ENCODE results near the gene YPEL5. TPM values are rescaled to one million over a fixed set of nuclear protein-coding genes. Genes with fewer than 3 reads are reported as not detected.
"Not testable (repeated sequence)": the region's sequence is repeated elsewhere in the genome, so short reads cannot be mapped to it uniquely, and the experiment has no call there.

YPEL5 gene
- polyA plus RNA-seq, 3 donors: 99.4 to 142 (median 122) TPM

DNA sequence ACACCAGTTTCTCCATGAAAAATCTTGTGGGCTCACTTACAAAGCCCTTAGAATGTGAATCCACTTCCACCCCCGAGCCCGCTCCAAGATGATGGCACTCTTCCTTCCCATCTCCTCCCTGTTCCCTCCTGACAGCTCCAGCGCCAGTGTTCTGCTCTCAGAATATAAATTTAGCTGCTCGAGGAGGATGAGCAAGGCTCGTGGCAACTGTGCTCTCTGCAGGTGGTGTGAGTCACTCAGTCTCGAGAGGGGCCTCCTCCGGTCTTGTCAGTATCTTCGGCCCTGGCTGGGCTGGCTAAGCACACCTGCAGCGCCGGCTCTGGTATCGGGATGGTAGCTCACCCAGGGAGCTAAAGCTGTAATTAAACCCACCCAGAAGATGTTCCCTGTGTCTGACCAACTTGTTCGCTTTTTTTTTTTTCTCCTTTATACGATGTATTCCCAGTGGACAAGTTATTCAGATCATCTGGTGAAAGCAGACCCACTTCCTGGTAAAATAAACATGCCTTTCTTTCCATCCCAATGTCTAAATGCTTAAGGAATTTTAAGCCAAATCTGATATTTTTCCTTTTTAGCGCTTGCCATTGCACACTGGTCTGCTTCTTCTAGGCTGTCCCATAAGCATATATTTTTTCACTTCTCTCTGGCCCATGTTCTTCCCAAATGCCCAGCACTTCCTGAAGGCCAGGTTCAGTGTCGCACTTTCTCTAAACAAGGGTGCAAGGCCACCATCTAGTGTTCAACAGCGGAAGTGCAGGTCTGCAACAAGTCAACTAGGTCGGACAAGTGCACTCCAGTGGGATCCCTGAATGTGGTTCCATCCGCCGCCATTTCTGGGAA, 31.4 kb upstream of the YPEL5 start:
- peak; percentile 57 to 79 (median 69) for DNase-seq (ENCODE audit: extremely low read depth in 1 of 11, low read depth in 9 of 11, low spot score in 4 of 11)

DNA sequence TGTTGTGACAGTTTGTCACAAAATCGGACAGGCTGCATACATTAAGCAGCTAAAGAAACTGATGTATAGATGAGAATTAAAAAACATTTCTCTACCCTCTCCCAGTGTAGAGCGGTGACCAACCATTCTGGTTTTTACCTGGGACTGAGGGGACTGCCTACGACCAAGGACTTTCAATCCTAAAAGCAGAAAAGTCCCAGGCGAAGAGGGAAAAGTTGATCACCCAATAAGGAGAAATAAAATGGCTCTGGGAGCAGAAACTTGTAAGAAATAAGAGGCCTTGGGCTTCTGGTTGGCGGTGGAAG, 30.9 kb upstream of the YPEL5 start:
- DNase-seq (ENCODE audit: extremely low read depth in 1 of 11, low read depth in 9 of 11, low spot score in 4 of 11): no peak

DNA sequence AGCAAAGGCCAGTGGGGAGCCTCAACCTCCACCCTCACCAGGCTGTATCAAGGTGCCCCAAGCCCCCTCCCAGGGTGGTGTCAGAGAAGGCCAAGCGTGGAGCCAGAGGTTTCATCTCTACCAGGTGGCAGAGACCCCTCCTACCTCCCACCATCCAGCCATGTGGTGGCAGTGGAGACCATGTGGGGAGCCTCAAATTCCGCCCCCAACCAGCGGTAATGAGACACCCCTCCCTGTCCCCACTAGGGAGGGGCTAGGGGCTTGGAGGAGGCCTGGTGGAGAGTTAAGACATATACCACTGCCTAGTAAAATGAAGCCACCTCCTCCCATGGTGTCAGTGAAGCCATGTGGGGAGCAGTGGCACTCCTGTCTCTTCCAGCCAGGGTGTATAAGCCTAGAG, 24.4 kb upstream of the YPEL5 start:
- no peak for DNase-seq (ENCODE audit: extremely low read depth in 1 of 11, low read depth in 9 of 11, low spot score in 4 of 11)

DNA sequence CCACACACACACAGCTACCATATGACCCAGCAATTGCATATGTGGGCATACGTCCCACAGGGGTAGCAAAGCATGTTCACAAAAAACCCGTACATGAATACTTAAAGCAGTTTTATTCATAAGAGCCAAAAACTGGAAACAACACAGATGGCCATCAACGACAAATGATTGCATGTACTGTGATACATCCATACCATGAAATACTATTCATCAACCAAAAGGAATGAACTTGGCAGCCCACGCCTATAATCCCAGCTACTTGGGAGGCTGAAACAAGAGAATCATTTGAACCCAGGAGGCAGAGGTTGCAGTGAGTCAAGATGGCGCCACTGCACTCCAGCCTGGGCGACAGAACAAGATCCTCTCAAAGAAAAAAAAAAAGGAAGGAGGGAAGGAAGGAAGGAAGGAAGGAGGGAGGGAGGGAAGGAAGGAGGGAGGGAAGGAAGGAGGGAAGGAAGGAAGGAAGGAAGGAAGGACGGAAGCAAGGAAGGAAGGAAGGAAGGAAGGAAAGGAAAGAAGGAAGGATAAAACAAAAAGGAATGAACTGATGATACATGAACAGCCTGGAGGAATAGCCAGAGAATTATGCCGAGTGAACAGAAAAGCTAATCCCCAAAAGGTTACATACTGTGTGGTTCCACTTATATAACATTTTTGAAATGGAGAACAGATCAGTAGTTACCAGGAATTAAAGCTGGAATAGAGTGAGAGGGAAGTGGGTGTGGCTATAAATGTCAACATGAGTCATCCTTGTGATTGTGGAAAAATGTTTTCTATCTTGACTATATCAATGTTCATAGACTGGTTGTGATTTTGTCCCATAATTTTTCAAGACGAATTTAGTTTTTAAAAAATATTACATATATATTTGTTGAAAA, 19.6 kb upstream of the YPEL5 start:
- no peak for DNase-seq (ENCODE audit: extremely low read depth in 1 of 11, low read depth in 9 of 11, low spot score in 4 of 11)

DNA sequence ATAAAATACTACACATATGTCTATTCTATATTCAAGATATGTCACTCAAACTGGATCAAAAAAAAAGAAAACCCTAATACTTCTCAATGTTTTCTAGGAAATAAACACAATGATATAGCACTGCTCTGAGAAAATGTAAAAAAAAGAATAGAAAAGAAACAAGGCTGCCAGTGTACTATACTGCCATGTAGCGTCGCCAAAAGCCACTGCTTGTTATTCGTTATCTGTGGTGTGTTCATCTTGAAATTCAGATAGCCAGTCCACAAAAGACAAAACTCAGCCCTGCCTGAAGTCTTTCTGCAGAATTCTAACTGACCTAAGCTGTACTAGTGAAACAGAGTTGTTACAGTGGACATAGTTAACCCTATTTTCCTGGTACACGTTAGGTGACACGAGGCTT, 12.2 kb upstream of the YPEL5 start:
- no peak for DNase-seq (ENCODE audit: extremely low read depth in 1 of 11, low read depth in 9 of 11, low spot score in 4 of 11)

DNA sequence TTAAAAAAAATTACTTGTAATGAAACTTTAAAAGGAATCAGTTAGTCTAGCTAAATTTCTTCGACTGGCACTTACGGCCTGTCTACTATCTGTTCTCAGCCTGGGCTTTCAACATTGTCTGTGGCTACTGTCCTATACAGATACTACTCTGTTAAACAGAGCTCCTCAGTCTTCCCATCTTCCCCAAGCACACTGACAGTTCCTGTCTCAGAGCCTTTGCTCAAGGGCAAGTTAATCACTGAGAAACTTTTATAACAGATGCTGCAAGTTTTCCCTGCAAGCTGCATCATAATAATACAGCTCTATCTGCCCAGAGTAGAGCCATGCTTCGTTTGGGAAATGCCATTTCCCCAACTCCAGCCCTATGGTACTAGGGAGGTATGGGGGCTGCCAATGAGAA, 11.3 kb upstream of the YPEL5 start:
- no peak for DNase-seq (ENCODE audit: extremely low read depth in 1 of 11, low read depth in 9 of 11, low spot score in 4 of 11)

DNA sequence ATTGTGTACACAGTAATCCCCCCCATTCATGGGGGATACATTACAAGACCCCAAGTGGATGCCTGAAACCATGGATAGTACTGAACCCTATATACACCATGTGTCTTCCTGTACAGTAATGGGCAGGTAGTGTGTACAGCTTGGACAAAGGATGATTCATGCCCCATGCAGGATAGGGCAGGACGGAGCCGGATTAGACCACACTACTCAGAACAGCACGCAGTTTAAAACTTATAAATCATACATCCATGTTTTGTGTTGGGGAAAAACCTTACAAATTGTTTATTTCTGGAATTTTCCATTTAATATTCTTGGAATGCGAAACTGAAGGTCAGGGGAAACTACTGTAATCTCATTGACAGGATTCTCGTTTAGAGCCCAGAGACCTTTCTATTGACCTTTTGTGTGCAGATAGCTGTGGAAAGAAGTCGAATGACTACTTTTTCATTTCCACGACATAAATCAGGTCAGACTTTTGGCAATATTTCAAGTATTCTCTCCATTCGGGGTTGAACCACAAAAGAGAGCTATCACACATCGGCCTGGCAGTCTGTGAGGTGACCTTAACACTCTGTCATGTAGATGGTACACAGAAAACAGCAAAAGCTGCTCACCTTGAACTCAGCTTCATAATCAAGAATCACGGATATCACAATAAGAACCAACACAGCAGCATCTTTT, 9.9 kb upstream of the YPEL5 start:
- no peak for DNase-seq (ENCODE audit: extremely low read depth in 1 of 11, low read depth in 9 of 11, low spot score in 4 of 11)

DNA sequence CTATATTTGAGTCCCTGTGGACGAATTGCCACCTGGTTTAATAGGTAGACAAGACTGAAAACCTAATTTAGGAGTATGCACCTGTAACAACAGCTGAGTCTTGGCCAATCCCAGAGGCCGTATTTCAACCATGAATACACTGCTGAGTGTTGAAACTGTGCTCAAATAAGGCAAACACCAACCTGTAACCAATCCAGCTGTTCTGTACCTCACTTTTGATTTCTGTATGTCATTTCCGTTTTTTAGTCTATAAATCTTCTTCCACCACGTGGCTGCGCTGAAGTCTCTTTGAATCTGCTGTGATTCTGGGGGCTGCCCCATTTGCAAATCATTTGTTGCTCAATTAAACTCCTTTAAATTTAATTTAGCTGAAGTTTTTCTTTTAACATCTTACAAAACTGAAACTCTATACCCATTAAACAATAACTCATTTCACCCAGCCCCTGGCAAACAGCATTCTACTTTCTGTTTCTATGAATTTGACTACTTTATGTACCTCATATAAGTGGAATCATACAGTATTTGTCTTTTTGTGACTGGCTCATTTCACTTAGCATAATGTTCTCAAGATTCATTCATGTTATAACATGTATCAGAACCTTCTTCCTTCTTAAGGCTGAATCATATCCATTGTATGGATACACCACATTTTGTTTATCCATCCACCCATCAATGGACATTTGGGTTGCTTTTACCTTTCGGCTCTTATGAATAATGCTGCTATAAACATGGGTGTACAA, 7.5 kb upstream of the YPEL5 start:
- DNase-seq (ENCODE audit: extremely low read depth in 1 of 11, low read depth in 9 of 11, low spot score in 4 of 11): no peak

DNA sequence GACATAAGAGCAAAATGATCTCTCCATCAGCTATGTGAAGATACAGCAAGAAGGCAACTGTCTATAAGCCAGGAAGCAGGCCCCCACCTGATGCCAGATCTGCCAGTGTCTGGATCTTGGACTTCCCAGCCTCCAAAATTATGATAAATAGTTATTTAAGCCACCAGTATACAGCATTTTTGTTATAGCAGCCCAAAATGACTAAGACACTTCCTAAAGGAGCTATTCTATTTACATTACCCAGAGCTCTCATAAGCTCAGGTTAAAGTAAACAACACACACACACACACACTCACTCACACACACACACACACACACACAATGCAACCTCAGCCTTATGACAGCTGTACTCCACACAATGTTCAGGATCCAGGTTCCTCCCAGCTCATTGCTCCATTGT, 5.7 kb upstream of the YPEL5 start:
- no peak for DNase-seq (ENCODE audit: extremely low read depth in 1 of 11, low read depth in 9 of 11, low spot score in 4 of 11)

DNA sequence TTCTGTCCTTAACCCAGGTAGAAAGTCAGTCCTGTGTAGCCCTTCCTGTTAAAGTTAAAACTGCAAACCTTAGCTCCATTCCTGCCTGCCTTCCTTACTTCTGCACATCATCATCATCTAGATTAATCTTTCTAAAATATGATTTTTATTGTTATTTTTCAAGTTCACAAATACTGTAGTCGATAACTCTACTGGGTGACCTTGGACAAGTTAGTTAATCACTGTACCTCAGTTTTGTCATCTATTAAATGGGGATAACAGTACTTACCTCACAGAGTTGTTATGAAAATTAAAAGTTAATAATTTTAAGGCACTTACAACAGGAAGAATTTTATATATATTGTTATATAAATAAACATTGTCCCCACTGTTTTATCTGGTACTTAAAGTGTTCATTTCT, 2.5 kb upstream of the YPEL5 start:
- no peak for DNase-seq (ENCODE audit: extremely low read depth in 1 of 11, low read depth in 9 of 11, low spot score in 4 of 11)

DNA sequence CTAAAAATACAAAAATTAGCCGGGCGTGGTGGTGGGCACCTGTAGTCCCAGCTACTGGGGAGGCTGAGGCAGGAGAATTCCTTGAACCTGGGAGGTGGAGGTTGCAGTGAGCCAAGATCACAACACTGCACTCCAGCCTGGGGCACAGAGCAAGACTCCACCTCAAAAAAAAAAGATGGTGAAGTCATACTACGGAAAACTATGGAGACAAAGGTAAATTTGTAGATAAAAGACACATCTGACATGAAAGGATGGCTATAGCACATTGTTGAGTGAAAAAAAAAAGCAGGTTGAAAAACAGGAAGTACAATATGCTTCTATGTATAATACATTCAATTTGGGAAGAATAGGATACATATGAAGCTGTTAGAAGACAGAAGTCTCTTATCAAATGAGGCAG, 1.9 kb upstream of the YPEL5 start:
- not testable (repeated sequence) for DNase-seq (ENCODE audit: extremely low read depth in 1 of 11, low read depth in 9 of 11, low spot score in 4 of 11)

DNA sequence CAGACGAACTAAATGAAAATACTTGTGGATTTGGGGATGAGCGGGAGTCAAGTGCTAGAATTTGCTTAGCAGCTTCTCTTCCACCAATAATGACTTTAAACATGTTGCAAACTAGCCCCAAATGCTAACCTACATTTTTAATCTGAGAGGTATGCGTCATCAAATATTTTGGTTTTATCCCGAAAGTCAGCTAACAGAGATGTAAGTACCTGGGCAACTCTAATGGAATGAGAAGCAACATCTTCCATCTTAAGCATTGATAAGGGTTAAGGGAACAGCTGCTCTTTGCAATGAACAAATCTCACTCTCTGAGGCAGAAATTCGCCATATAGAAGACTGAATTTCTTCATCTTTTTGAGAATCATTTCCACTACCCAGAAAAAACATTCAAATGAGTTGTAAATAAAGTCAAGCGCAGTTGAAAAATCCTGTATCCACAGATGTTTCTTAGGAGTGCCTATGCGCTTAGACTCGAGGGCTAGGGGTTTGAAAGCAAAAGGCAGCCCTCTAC, 926 bp upstream of the YPEL5 start:
- DNase-seq (ENCODE audit: extremely low read depth in 1 of 11, low read depth in 9 of 11, low spot score in 4 of 11): no peak

DNA sequence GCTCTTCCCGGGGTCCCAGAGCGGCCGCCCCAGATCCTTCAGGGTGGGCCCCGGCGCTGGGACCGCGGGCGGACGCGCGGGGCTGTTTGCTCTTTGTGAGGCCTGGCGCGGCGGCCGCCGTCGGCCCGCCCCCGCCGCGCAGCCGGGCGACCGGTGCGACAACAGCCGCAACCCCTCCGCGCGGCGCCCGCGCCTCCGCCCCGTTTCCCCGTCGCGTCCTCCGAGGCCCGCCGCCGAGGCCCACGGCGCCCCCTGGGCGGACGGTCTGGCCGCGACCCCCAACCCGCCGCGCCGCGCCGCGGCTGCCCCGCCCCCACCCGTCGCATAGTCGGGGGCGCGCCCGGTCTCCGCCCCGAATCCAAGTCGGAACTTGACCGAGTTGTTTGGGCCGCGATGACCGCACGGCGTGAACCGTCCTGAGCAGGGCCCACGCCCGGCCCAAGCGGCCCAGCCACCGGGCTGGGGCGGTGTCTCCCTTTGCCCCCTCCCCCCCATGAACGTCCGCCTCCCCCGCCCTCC, 448 bp downstream of the YPEL5 start:
- DNase-seq (ENCODE audit: extremely low read depth in 1 of 11, low read depth in 9 of 11, low spot score in 4 of 11): peak in 1 of 11 donors; percentile 15

DNA sequence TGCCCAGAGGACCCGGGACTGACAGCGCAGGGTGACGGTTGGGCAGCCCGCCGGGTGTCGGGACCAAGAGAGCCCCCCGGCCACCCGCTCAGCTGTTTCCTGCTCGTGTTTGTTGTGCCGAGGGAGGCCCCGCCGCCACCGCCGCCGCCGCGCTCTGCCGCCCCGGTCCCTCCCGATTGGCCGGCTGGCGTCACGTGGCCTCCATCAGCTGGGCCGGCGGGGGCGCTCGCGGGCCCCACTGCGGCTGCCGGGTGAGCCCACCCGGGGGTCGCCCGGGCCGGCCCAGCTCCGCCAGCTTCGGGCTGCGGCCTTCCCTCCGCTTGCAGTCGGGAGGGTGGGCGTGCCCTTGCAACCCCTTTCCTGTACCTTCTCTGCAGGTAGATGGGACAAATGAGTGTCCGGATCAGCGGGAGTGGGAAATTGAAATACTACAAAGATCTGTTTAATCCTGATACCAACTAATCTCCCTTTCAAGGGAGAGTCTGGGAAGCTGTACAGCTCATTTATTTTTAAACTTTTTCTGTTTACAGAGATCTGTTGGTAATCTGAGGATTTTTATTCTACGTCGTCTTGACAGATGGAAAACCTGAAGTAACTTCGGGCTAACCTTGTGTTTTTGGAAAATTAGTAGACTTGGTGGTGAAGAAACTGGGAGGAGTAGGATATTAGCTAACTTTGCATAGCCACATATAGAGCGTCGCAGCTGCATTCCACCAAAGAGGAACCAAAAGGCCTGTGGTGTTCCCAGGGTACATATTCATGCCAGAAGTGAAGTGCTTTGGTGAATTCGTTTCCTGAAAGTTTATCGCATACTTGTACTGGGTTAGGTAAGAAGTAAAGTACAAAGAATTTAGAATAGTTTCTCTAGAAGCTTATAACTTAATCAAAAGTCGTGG, 1.2 kb downstream of the YPEL5 start:
- DNase-seq (ENCODE audit: extremely low read depth in 1 of 11, low read depth in 9 of 11, low spot score in 4 of 11): peak in 9 of 11 donors; percentile 28 to 80 (median 73)

DNA sequence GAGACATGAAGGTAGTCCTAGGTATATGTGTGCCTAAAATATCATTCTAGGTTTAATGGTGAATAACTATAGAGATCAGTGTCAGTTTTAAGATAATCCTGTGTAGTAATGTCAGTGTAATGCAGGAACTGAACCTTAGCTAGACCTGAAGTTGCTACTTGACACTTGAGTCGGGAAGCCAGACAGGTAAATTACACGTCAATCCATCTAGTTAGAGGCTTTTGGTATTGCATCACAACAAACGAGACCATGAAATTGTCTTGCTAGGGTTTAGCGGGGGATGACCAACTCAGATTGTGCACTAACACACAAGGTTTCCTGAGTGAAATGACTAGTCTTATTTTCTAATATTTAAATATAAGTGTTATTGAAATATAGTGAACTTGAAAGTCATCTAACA, 2.0 kb downstream of the YPEL5 start:
- no peak for DNase-seq (ENCODE audit: extremely low read depth in 1 of 11, low read depth in 9 of 11, low spot score in 4 of 11)

DNA sequence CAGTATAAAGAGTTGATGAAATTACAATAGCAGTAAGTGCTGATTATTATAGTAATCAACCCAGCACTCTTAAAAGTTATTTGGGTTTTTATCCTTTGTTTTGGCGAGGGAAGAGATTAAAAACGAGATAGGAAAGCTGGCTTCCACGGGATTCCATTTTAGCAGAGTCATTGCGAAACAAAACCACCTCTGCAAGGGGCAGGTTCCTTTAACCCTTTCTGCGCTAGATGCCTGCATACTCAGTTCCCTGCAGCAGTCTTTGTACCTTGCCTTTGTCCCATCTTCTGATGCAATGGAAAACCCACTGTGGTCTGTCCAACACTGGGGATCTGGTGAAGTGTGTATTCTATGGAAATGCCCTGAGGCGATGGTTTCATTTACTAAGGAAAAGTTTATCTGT, 2.7 kb downstream of the YPEL5 start:
- DNase-seq (ENCODE audit: extremely low read depth in 1 of 11, low read depth in 9 of 11, low spot score in 4 of 11): no peak

DNA sequence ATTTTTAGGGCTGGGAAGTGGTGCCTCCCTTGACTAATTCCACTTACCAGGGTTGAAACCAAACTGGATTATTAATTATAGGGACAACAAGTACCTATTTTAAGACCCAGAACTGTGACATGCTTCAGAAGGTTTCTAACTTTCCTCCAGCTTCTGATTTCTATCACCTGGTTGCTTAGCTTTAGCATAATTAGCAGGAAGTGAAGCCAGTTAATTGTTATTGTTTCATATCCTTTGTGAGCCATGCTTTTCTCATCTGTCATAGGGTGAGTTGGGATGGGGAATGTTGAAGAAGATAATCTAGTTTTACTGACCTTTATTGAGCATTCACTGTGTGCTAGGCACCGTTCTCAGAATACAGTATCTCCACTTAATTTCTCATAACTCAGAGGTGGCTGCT, 3.2 kb downstream of the YPEL5 start:
- DNase-seq (ENCODE audit: extremely low read depth in 1 of 11, low read depth in 9 of 11, low spot score in 4 of 11): no peak

DNA sequence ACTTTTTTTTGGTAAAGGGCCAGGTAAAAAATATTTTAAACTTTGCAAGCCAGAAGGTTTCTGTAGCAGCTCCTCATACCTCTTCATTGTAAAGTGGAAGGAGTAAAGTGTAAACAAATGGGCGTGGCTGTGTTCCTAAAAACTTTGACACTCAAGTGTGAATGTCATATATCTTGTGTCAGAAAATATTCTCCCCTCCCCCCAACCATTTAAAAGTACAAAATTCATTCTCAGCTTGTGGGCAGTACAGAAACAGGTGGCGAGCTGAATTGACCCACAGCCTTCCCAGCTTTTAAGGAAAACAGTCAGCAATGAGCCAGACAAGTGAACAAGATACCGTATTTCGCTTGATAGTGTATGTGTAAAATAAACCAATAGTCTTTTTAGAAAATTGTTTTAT, 4.0 kb downstream of the YPEL5 start:
- no peak for DNase-seq (ENCODE audit: extremely low read depth in 1 of 11, low read depth in 9 of 11, low spot score in 4 of 11)

All from renal cortex interstitium (tissue), 11 donors.